H1 (cell line): ENCODE results near the gene CMIP. TPM values are rescaled to one million over a fixed set of nuclear protein-coding genes. Genes with fewer than 3 reads are reported as not detected.

ENCODE experiments used
- E2F6 ChIP-seq: IDR thresholded peaks from 2 replicates; pipeline ENCODE4 v1.6.1; 2012; ENCODE audit warnings: inconsistent platforms
- EP300 ChIP-seq, 2 experiments: IDR thresholded peaks; 1 replicate in 1 of 2; 2 replicates in 1 of 2; pipeline ENCODE4 v1.6.1; 2011 to 2012; ENCODE audit warnings: low read depth in 2 of 2, low read length in 2 of 2, mild to moderate bottlenecking in 2 of 2, borderline replicate concordance in 1 of 2, inconsistent platforms in 1 of 2, moderate library complexity in 1 of 2
- RNF2 ChIP-seq: fragments of 200-900, 300-1000 bp; sonication (generic); IDR thresholded peaks from 2 replicates; pipeline ENCODE4 v1.7.1; 2016; ENCODE audit warnings: borderline replicate concordance, low read depth, mild to moderate bottlenecking, antibody characterized with exemption, low read length; ENCODE audit not compliant: poor library complexity, severe bottlenecking; ENCODE audit errors: missing control alignments
- SIX5 ChIP-seq: IDR thresholded peaks from 2 replicates; pipeline ENCODE4 v1.6.1; 2011; ENCODE audit warnings: mild to moderate bottlenecking, low read depth, low read length
- SP1 ChIP-seq: IDR thresholded peaks from 2 replicates; pipeline ENCODE4 v1.6.1; 2011; ENCODE audit warnings: low read depth, low read length
- SP4 ChIP-seq: IDR thresholded peaks from 2 replicates; pipeline ENCODE4 v1.6.1; 2012; ENCODE audit warnings: low read length, inconsistent platforms
- SRF ChIP-seq: IDR thresholded peaks from 2 replicates; pipeline ENCODE4 v1.6.1; 2011; ENCODE audit warnings: mild to moderate bottlenecking, low read depth, low read length, moderate library complexity
- polyA plus RNA-seq, 7 experiments: library from polyadenylated mRNA; depleted of rRNA in 3 of 7; stranded (reverse) in 5 of 7; unstranded in 2 of 7; fragments of >200 nt in 5 of 7; fragments of 200-250 nt in 2 of 7; gene quantifications; 1 replicate in 5 of 7; 2 replicates in 1 of 7; 4 replicates in 1 of 7; pipeline versions ENCODE4 v1.2.1 to v1.2.3, GENCODE V29; 2011 to 2013; ENCODE audit warnings: missing spikeins in 2 of 7, mixed read lengths in 2 of 7
- total RNA-seq: library from RNA; stranded (reverse); fragmentation: NEBNext Ultra II Directional; extraction: Animal tissue kit (Norgen Biotek cat#: 25700); gene quantifications from 2 replicates; pipeline ENCODE4 v1.2.1, GENCODE V29; 2021

CMIP gene
- total and polyA plus RNA-seq, 2 of the 8 experiments (the other 6 are each of a cell fraction or from before 2014, with no cell fraction given), result 7.9 to 53.2 TPM

- no peak for TF ChIP-seq EP300 (IDR thresholded peaks at IDR 0.05; ENCODE audit: borderline replicate concordance in 1 of 2, low read depth in 2 of 2, low read length in 2 of 2)
- TF ChIP-seq SRF, result no peak
- no peak for TF ChIP-seq SIX5
- no peak for TF ChIP-seq SP1
- TF ChIP-seq RNF2, result no peak
- TF ChIP-seq SP4, result no peak
- no peak for TF ChIP-seq E2F6
Observed at GRCh38 chr16:81519301-81520150, 74.9 kb downstream of the CMIP start (continued).
